GM19397 (cell line): Measurements from ENCODE around the gene APBB2.
A peak's percentile ranks its signal among the peaks of the same experiment; 100 is the strongest.

Experiments
- ATAC-seq: cut with Tn5 transposase; IDR thresholded peaks from one replicate; pipeline ENCODE4 v1.9.1; 2021; ENCODE audit warnings: mild to moderate bottlenecking, moderate library complexity; ENCODE audit not compliant: unreplicated experiment

Gene APBB2

GRCh38 chr4:41214136-41214824 is at the start of gene APBB2:
Gene APBB2 (minus strand): TSS chr4:41214542. CDS start chr4:41033254, 181,288 bp downstream.
- ATAC-seq = peak; percentile 49

GRCh38 chr4:41262198-41262597 is 47.9 kb upstream of the APBB2 start:
- no peak for ATAC-seq

- no peak for ATAC-seq
Observed at GRCh38 chr4:41260116-41260733, 45.9 kb upstream of the APBB2 start.

GRCh38 chr4:41258783-41259182 is 44.4 kb upstream of the APBB2 start:
- ATAC-seq = no peak

GRCh38 chr4:41257906-41258305 is 43.6 kb upstream of the APBB2 start:
- no peak for ATAC-seq

GRCh38 chr4:41257257-41257901 is 43.0 kb upstream of the APBB2 start:
- ATAC-seq = peak; percentile 58

- ATAC-seq = peak; percentile 52
Observed at GRCh38 chr4:41256740-41257256, 42.5 kb upstream of the APBB2 start, which contains the start of gene UCHL1. Gene UCHL1 (plus strand): TSS chr4:41256928. CDS start chr4:41256977, 49 bp downstream.

GRCh38 chr4:41256131-41256739 is 41.9 kb upstream of the APBB2 start:
- ATAC-seq = no peak

GRCh38 chr4:41245983-41246382 is 31.6 kb upstream of the APBB2 start:
- ATAC-seq = no peak

GRCh38 chr4:41241919-41242318 is 27.6 kb upstream of the APBB2 start:
- no peak for ATAC-seq

GRCh38 chr4:41236508-41236907 is 22.2 kb upstream of the APBB2 start:
- no peak for ATAC-seq

GRCh38 chr4:41236032-41236431 is 21.7 kb upstream of the APBB2 start:
- ATAC-seq = no peak

- ATAC-seq = no peak
Observed at GRCh38 chr4:41232856-41233255, 18.5 kb upstream of the APBB2 start.

GRCh38 chr4:41232406-41232805 is 18.1 kb upstream of the APBB2 start:
- ATAC-seq = no peak

- no peak for ATAC-seq
Observed at GRCh38 chr4:41227902-41228301, 13.6 kb upstream of the APBB2 start.

GRCh38 chr4:41221850-41222645 is 7.7 kb upstream of the APBB2 start:
- no peak for ATAC-seq

GRCh38 chr4:41219421-41219950 is 5.1 kb upstream of the APBB2 start:
- ATAC-seq = no peak

GRCh38 chr4:41218703-41219102 is 4.4 kb upstream of the APBB2 start:
- no peak for ATAC-seq

GRCh38 chr4:41217374-41217773 is 3.0 kb upstream of the APBB2 start:
- no peak for ATAC-seq

- ATAC-seq = no peak
Observed at GRCh38 chr4:41217020-41217333, 2.6 kb upstream of the APBB2 start.
